Heart right ventricle (tissue), 16 donors: ENCODE data around the gene CNTN5. TPM values are rescaled to one million over a fixed set of nuclear protein-coding genes. Genes with fewer than 3 reads are reported as not detected.

Source experiments
- ATAC-seq, 8 donors: fragments of 200-7000 bp; cut with Tn5 transposase; one replicate each; pipeline ENCODE4 v1.9.1; 2020; ENCODE audit warnings: mild to moderate bottlenecking in 8 of 8, moderate library complexity in 8 of 8, moderate number of reproducible peaks in 1 of 8
- DNase-seq, 2 donors: peaks; one replicate each; pipeline ENCODE4 v3.0.0-alpha.2; 2020
- H3K27ac ChIP-seq, 10 donors: fragments of 200-600 bp; sonication (generic) in 2 of 10; one replicate each; pipeline versions ENCODE4 v1.5.0 to v1.8.0; 2020 to 2022; ENCODE audit warnings: mild to moderate bottlenecking in 3 of 10
- H3K27me3 ChIP-seq, 7 donors: fragments of 200-600 bp; one replicate each; pipeline ENCODE4 v1.8.0; 2021 to 2022; ENCODE audit warnings: mild to moderate bottlenecking in 2 of 7
- H3K36me3 ChIP-seq, 9 donors: fragments of 200-600 bp; sonication (generic) in 1 of 9; one replicate each; pipeline versions ENCODE4 v1.5.0 to v1.8.0; 2020 to 2022; ENCODE audit warnings: mild to moderate bottlenecking in 2 of 9
- H3K4me1 ChIP-seq, 9 donors: fragments of 200-600 bp; sonication (generic) in 1 of 9; one replicate each; pipeline versions ENCODE4 v1.5.0 to v1.8.0; 2020 to 2022; ENCODE audit warnings: mild to moderate bottlenecking in 4 of 9
- H3K4me3 ChIP-seq, 10 donors: fragments of 200-600 bp; sonication (generic) in 2 of 10; one replicate each; pipeline versions ENCODE4 v1.5.0 to v1.8.0; 2020 to 2022; ENCODE audit warnings: mild to moderate bottlenecking in 7 of 10, moderate library complexity in 2 of 10
- H3K9me3 ChIP-seq, 11 donors: fragments of 200-600 bp in 10 of 11; sonication (generic) in 2 of 11; one replicate each; pipeline versions ENCODE4 v1.5.0 to v1.8.0; 2013 to 2022; ENCODE audit warnings: mild to moderate bottlenecking in 2 of 11, control low read depth in 1 of 11, moderate library complexity in 1 of 11
- WGBS, 2 donors: extraction: QIAGEN DNeasy Blood & Tissue Kit; methylation state at CpG; one replicate each; pipeline ENCODE4 v1.1.7; 2013; ENCODE audit warnings: inconsistent platforms in 1 of 2; 5-methylcytosine and 5-hydroxymethylcytosine counted together
- intact Hi-C, 10 donors: fragments of 100-400 bp; cut with DNase I; formaldehyde crosslinking; loops; one replicate each; pipeline versions ENCODE4 v1.11.1 to v1.14.2; 2022
- polyA plus RNA-seq, 2 donors: library from polyadenylated mRNA; stranded (reverse); fragments of 200-250 nt; gene quantifications; one replicate each; pipeline ENCODE4 v1.2.3, GENCODE V29; 2013
- total RNA-seq, 10 donors: library from RNA; stranded (reverse); fragmentation: NEBNext Ultra II Directional in 3 of 10; extraction: Animal tissue kit (Norgen Biotek cat#: 25700) in 3 of 10; gene quantifications; one replicate each; pipeline versions ENCODE4 v1.2.1 to v1.2.4, GENCODE V29; 2021 to 2023
- TF ChIP-seq, protein P1 (sequence below), 9 donors: fragments of 200-600 bp; sonication (generic) in 2 of 9; IDR thresholded peaks; one replicate each; pipeline versions ENCODE4 v1.5.0 to v1.8.0; 2021 to 2022; ENCODE audit warnings: antibody characterized with exemption in 9 of 9, mild to moderate bottlenecking in 5 of 9, moderate library complexity in 1 of 9
- donor health status: Arrhythmogenic right ventricular cardiomyopathy.
- donor health status: ischemic (EF 13 %, LVEDD 7.1; RV severe dilation, severe dysfunction).
- donor health status: healthy with polysubstance abuse.
- donor health status: DM: no; HTN: yes; CAD: no.
- donor health status: DM: no; HTN: no; CAD: no.
- donor health status: ischemic (EF 25% LVEDD 6.9; RV normal size, moderate dysfunction).
- donor health status: ischemic (EF 25% LVEDD 5.7; RV mildly dilated, moderate dysfunction).
- donor health status: healthy.
- donor health status: DM: yes; HTN: yes; CAD: no.
- donor health status: Ischemic cardiomyopathy.
- donor health status: ischemic (EF 35%, LVEDD 5.7; RV mildly dilated, moderate dysfunction).
- donor health status: nonischemic (EF 11% LVEDD 7.7; RV severe dilation, severe dysfunction).
- donor health status: DM: yes; HTN: yes; CAD: no.
- donor health status: PGD.
- donor health status: ischemic (EF 29% LVEDD 5.4; RV normal size, mild dysfunction).
- donor health status: nonischemic (EF 23%, LVEDD 6.1; RV moderate dilation, normal function).

The CNTN5 gene
- total and polyA plus RNA-seq, 12 donors = 0.05 to 0.35 (median 0.17) TPM; not detected in 6

DNA sequence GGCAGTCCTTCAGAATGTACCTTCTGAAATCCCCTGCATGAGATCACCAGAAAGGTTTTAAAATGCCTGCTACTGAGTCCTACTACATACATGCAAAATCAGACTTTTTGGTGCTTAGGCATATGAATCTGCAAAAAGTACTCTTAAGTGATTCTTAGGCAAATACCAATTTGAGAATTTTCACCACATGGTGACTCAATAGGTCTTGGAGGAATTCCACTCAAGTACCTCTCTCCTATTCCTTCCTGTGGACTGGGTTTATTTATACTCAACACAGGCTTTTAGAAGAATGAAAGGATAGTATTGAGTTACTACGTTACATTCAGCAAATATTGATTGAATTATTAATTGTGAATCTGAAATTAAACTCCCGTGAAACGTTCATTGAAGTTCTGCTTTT is 223.9 kb downstream of the CNTN5 start:
- TF ChIP-seq, protein P1, sequence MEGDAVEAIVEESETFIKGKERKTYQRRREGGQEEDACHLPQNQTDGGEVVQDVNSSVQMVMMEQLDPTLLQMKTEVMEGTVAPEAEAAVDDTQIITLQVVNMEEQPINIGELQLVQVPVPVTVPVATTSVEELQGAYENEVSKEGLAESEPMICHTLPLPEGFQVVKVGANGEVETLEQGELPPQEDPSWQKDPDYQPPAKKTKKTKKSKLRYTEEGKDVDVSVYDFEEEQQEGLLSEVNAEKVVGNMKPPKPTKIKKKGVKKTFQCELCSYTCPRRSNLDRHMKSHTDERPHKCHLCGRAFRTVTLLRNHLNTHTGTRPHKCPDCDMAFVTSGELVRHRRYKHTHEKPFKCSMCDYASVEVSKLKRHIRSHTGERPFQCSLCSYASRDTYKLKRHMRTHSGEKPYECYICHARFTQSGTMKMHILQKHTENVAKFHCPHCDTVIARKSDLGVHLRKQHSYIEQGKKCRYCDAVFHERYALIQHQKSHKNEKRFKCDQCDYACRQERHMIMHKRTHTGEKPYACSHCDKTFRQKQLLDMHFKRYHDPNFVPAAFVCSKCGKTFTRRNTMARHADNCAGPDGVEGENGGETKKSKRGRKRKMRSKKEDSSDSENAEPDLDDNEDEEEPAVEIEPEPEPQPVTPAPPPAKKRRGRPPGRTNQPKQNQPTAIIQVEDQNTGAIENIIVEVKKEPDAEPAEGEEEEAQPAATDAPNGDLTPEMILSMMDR (IDR thresholded peaks at IDR 0.05) = no peak
- Histone ChIP-seq H3K36me3 (no peaks in the 10 kb centered on the region), H3K27me3 (no peaks in the 10 kb centered on the region), H3K9me3 (peaks cover 0 to 11% (median 0%) of the 10 kb centered on the region in 11 donors), H3K27ac (no peak overlapping the region), H3K4me3 (no peak overlapping the region), H3K4me1 (no peaks in the 10 kb centered on the region)
- ATAC-seq (no peak), DNase-seq (no peak)
- 85 to 89% methylated on average over 3 of the region's 3 CpGs for WGBS, 2 donors
- intact Hi-C loops = no loop called here

GRCh38 chr11:99246199-99246598 is 225.4 kb downstream of the CNTN5 start:
- Histone ChIP-seq H3K27ac (no peak overlapping the region), H3K9me3 (peaks cover 0 to 11% (median 0%) of the 10 kb centered on the region in 11 donors), H3K36me3 (no peaks in the 10 kb centered on the region), H3K27me3 (no peaks in the 10 kb centered on the region), H3K4me1 (no peaks in the 10 kb centered on the region), H3K4me3 (no peak overlapping the region)
- intact Hi-C loops = no loop called here
- no peak for DNase-seq
- TF ChIP-seq, protein P1 (IDR thresholded peaks at IDR 0.05) = no peak
- WGBS, 2 donors = 77 to 79% methylated on average over 5 of the region's 5 CpGs
- no peak for ATAC-seq

- Histone ChIP-seq H3K4me3 (no peak overlapping the region), H3K27me3 (no peaks in the 10 kb centered on the region), H3K9me3 (no peaks in the 10 kb centered on the region), H3K36me3 (no peaks in the 10 kb centered on the region), H3K4me1 (no peaks in the 10 kb centered on the region), H3K27ac (no peak overlapping the region)
- TF ChIP-seq, protein P1 (IDR thresholded peaks at IDR 0.05) = no peak
- no peak for DNase-seq
- WGBS, 2 donors = 90 to 100% methylated on average over 1 of the region's 1 CpG
- intact Hi-C loops = no loop called here
- ATAC-seq = no peak
Measured at GRCh38 chr11:99256614-99257013, 235.9 kb downstream of the CNTN5 start.

DNA sequence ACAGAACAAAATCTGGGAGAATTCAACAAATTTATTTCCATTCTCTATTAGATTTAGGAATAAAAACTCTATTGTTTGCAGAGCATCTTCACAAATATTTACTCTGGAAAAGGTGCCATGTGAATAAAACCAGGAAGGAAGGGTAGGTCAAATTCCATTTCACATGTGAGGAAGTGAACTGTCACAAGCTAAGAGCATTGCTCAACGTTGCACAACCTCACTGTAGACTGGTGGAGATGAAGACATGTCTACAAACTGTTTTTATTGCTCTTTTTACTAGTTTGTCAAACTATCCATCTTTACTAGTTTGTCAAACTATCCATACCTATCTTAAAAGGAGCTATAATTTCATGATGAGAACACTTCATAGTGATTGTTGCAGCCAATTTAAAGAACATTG is 236.4 kb downstream of the CNTN5 start:
- WGBS, 2 donors = 18 to 23% methylated on average over 1 of the region's 1 CpG
- intact Hi-C loops = no loop called here
- no peaks in the 10 kb centered on the region for H3K9me3 ChIP-seq
- H3K4me1 ChIP-seq = no peaks in the 10 kb centered on the region
- no peak for ATAC-seq
- no peaks in the 10 kb centered on the region for H3K36me3 ChIP-seq
- H3K4me3 ChIP-seq = no peak overlapping the region
- no peaks in the 10 kb centered on the region for H3K27me3 ChIP-seq
- no peak for DNase-seq
- TF ChIP-seq, protein P1 (IDR thresholded peaks at IDR 0.05) = no peak
- no peak overlapping the region for H3K27ac ChIP-seq
